Measurements from ENCODE around the gene F2.

Gene F2

DNA sequence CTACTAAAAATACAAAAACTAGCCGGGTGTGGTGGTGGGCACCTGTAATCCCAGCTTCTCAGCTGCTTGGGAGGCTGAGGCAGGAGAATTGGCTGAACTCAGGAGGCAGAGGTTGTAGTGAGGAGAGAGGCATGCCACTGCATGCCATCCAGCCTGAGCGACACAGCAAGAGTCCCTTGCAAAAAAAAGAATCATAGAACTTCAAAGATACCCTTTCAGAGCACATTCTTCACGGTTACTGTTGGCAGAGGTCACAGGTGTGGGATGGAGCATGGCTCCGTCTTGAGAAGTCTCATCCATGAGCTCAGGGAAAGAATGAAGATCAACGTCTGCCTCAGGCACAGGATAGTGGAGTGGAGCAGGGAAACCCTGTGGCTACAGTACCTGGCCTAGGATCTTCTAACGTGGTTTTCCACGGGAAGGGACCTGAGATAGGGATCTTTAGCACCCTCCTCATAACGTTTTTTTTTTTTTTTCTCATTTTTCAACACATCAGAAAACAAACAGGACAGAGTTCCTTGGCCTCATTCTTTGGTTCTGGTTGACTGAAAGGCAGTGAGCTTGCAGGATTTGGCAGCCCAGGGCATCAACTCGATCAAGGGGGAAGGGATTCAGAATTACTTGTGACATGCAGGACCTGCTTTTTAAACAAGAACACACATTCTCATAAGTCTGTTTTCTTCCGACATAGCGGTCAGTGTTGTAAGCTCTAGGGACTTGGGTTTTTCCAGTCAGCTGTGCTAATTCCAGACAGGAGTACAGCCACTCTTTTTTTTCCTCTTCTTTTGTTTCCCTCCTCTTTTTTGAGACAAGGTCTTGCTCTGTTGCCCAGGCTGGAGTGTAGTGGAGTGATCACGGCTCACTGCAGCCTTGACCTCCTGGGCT lies 22.8 kb downstream of the F2 start:
- Histone ChIP-seq H3K9me3 (ENCODE audit: control insufficient read depth, low read length) (no peaks in the 10 kb centered on the region), H3K4me3 (ENCODE audit: insufficient read depth, low read depth, low read length) (no peak overlapping the region), H3K27me3 (ENCODE audit: control insufficient read depth, insufficient read depth, low read length, poor library complexity, severe bottlenecking) (no peaks in the 10 kb centered on the region), H3K36me3 (ENCODE audit: control insufficient read depth, insufficient read depth, low read length) (peaks cover 50% of the 10 kb centered on the region), H3K27ac (ENCODE audit: insufficient read depth, low read depth, low read length, poor library complexity, severe bottlenecking) (no peak overlapping the region), H3K4me1 (ENCODE audit: control insufficient read depth, insufficient read depth, low read length) (no peaks in the 10 kb centered on the region)
- 86 to 87% methylated on average over 12 of the region's 12 CpGs for WGBS, 2 experiments

DNA sequence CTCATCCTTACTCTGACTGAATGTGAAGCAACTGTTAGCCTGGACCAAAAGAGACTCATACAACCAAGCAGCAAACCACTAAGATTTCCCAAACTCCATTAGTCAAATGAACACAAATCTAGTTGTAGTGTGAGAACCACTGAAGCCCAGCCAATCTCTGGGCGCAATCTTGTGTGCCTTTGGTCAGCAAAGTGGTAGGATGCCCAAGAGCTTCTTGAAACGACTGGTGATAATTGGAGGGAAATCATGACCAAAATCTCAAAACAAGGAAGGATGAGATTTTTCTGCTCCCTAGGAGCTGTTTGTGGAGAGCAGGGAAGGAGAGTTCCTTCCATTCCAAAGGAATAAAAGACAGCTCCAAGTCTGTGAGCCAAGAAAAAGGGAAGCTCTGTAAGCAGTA lies 24.0 kb downstream of the F2 start:
- H3K36me3 ChIP-seq (ENCODE audit: control insufficient read depth, insufficient read depth, low read length): peaks cover 62% of the 10 kb centered on the region
- WGBS, 2 experiments: 96% methylated on average over 2 of the region's 2 CpGs

DNA sequence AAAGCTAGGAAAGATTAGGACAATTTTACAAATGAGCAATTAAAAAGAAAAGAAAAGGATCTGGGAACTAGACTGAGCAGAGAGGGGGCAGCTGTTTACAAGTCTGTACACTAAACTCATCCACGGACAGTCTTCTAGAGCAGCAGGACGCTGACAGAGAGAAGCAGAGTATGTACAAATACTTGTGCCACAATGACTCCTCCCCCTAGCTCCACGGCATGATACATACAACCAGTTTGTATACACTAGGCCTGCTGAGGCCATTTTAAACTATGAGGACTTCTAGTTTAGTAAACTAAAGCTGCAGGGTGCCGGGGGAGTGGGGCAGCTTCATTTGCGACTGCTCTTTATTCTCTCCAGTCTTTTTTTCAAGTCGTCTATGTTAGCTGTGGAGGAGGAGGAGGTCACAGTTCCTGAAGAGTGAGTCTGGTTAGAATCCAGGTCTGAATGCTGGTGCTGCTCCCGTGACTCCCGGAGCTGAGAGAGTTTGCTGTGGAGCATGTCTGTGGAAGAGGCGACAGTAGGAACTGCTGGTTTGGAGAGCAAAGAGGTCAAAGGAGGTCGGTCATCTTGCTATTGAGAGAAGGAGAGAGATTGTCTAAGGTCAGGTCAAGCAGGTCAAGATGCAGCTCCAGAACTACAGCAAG lies 24.8 kb downstream of the F2 start:
- H3K4me3 ChIP-seq (ENCODE audit: insufficient read depth, low read depth, low read length): no peak overlapping the region
- 88 to 90% methylated on average over 10 of the region's 10 CpGs for WGBS, 2 experiments
- H3K9me3 ChIP-seq (ENCODE audit: control insufficient read depth, low read length): no peaks in the 10 kb centered on the region
- H3K36me3 ChIP-seq (ENCODE audit: control insufficient read depth, insufficient read depth, low read length): peaks cover 68% of the 10 kb centered on the region
- H3K27me3 ChIP-seq (ENCODE audit: control insufficient read depth, insufficient read depth, low read length, poor library complexity, severe bottlenecking): no peaks in the 10 kb centered on the region
- no peaks in the 10 kb centered on the region for H3K4me1 ChIP-seq (ENCODE audit: control insufficient read depth, insufficient read depth, low read length)
- no peak overlapping the region for H3K27ac ChIP-seq (ENCODE audit: insufficient read depth, low read depth, low read length, poor library complexity, severe bottlenecking)

More for the DNA sequence above, 24.0 kb downstream of the F2 start:
- no peak overlapping the region for H3K27ac ChIP-seq (ENCODE audit: insufficient read depth, low read depth, low read length, poor library complexity, severe bottlenecking)
- H3K27me3 ChIP-seq (ENCODE audit: control insufficient read depth, insufficient read depth, low read length, poor library complexity, severe bottlenecking): no peaks in the 10 kb centered on the region
- no peaks in the 10 kb centered on the region for H3K9me3 ChIP-seq (ENCODE audit: control insufficient read depth, low read length)
- H3K4me3 ChIP-seq (ENCODE audit: insufficient read depth, low read depth, low read length): no peak overlapping the region
- no peaks in the 10 kb centered on the region for H3K4me1 ChIP-seq (ENCODE audit: control insufficient read depth, insufficient read depth, low read length)

DNA sequence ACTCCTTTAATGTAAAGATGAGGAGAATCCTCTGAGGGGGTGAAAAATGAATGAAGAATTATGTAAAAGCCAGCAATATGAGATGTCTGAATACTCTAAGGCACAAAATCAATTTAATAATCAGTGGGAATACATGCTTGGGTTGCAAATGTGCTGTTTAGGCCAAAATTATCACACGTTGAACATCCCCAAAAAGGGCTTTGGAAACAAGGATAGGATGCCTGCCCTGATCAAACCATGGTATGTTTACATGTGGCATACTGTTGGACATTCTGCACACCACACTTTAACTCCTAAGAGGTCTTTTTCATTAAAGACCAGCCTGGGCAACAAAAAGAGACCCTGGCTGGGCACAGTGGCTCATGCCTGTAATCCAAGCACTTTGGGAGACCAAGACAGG lies 26.3 kb downstream of the F2 start:
- Histone ChIP-seq H3K4me3 (ENCODE audit: insufficient read depth, low read depth, low read length) (no peak overlapping the region), H3K27ac (ENCODE audit: insufficient read depth, low read depth, low read length, poor library complexity, severe bottlenecking) (no peak overlapping the region), H3K4me1 (ENCODE audit: control insufficient read depth, insufficient read depth, low read length) (no peaks in the 10 kb centered on the region), H3K27me3 (ENCODE audit: control insufficient read depth, insufficient read depth, low read length, poor library complexity, severe bottlenecking) (no peaks in the 10 kb centered on the region), H3K9me3 (ENCODE audit: control insufficient read depth, low read length) (no peaks in the 10 kb centered on the region), H3K36me3 (ENCODE audit: control insufficient read depth, insufficient read depth, low read length) (peaks cover 82% of the 10 kb centered on the region)
- 80 to 97% methylated on average over 1 of the region's 1 CpG for WGBS, 2 experiments

DNA sequence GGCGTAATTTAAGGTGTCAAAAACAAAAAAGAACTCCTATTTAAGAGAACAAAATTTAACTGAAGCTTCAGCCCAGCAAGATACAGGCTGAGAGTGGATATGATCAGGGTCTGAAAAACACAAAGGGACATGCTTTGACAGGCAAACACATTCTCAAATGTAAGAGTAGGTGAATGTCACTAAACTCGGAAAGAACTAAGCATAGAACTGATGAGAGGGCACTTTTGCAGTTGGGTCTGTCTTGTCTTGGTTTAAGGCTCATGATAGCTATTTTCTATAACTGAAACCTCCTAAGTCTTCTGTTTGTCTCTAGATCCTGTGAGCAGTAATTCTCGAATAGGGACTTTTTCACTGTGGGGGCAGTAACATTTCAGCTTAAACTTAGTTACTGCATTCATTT lies 27.0 kb downstream of the F2 start:
- no peaks in the 10 kb centered on the region for H3K9me3 ChIP-seq (ENCODE audit: control insufficient read depth, low read length)
- H3K4me1 ChIP-seq (ENCODE audit: control insufficient read depth, insufficient read depth, low read length): no peaks in the 10 kb centered on the region
- peaks cover 88% of the 10 kb centered on the region for H3K36me3 ChIP-seq (ENCODE audit: control insufficient read depth, insufficient read depth, low read length)
- H3K4me3 ChIP-seq (ENCODE audit: insufficient read depth, low read depth, low read length): no peak overlapping the region
- H3K27ac ChIP-seq (ENCODE audit: insufficient read depth, low read depth, low read length, poor library complexity, severe bottlenecking): no peak overlapping the region
- 97 to 99% methylated on average over 3 of the region's 3 CpGs for WGBS, 2 experiments
- no peaks in the 10 kb centered on the region for H3K27me3 ChIP-seq (ENCODE audit: control insufficient read depth, insufficient read depth, low read length, poor library complexity, severe bottlenecking)

DNA sequence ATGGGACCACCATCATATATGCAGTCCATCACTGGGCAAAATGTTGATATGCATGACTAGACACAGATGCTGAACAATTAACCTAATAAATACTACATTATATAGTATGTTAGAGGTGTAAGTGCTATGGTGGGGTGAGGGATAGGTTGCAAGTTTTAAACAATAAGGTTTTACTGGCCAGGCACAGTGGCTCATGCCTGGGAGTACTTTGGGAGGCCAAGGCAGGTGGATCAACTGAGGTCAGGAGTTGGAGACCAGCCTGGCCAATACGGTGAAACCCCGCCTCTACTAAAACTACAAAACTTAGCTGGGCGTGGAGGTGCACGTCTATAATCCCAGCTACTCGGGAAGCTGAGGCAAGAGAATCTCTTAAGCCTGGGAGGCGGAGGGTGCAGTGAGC lies 28.1 kb downstream of the F2 start:
- no peak overlapping the region for H3K27ac ChIP-seq (ENCODE audit: insufficient read depth, low read depth, low read length, poor library complexity, severe bottlenecking)
- no peaks in the 10 kb centered on the region for H3K27me3 ChIP-seq (ENCODE audit: control insufficient read depth, insufficient read depth, low read length, poor library complexity, severe bottlenecking)
- peaks cover 93% of the 10 kb centered on the region for H3K36me3 ChIP-seq (ENCODE audit: control insufficient read depth, insufficient read depth, low read length)
- H3K9me3 ChIP-seq (ENCODE audit: control insufficient read depth, low read length): no peaks in the 10 kb centered on the region
- no peaks in the 10 kb centered on the region for H3K4me1 ChIP-seq (ENCODE audit: control insufficient read depth, insufficient read depth, low read length)
- 93 to 97% methylated on average over 6 of the region's 6 CpGs for WGBS, 2 experiments
- no peak overlapping the region for H3K4me3 ChIP-seq (ENCODE audit: insufficient read depth, low read depth, low read length)

DNA sequence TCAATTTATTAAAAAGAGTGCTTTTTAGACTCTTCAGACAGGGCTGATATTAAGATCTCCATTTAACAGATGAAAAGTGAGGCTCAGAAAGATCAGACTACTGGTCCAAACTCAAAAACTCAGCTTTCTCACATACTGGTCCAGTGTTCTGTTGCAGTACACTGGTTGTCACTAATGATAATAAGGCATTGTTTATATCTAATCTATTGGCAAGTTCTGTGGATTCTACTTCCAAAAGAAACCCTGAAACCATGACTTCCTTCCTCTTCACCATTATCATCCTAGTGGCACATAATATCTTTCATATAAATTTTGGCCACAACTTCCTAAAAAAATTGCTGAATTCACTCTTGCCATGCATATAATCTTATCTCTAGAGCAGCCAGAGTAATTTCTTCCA lies 36.9 kb downstream of the F2 start:
- Histone ChIP-seq H3K9me3 (ENCODE audit: control insufficient read depth, low read length) (no peaks in the 10 kb centered on the region), H3K4me3 (ENCODE audit: insufficient read depth, low read depth, low read length) (no peak overlapping the region), H3K4me1 (ENCODE audit: control insufficient read depth, insufficient read depth, low read length) (no peaks in the 10 kb centered on the region), H3K36me3 (ENCODE audit: control insufficient read depth, insufficient read depth, low read length) (peaks cover 77% of the 10 kb centered on the region), H3K27me3 (ENCODE audit: control insufficient read depth, insufficient read depth, low read length, poor library complexity, severe bottlenecking) (no peaks in the 10 kb centered on the region), H3K27ac (ENCODE audit: insufficient read depth, low read depth, low read length, poor library complexity, severe bottlenecking) (no peak overlapping the region)

DNA sequence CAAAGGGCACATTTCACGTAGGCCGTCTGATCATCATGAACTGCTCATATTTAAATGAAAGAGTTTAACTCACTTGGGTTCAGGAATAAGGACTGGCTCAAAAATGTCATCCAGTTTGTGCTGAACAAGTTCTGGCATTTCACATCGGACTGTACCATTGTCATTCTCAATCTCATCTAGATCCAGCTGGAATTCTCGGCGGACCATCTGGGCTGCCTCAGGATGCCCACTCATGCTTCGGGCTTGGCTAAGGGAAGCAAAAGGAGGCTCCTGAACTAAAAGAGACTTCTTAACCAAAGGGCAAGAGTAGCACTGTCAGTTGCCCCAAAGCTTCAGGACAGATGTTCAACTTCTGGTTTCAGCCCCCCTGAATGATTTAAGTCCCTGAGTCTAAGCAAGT lies 40.2 kb downstream of the F2 start:
- H3K27ac ChIP-seq (ENCODE audit: insufficient read depth, low read depth, low read length, poor library complexity, severe bottlenecking): no peak overlapping the region
- H3K9me3 ChIP-seq (ENCODE audit: control insufficient read depth, low read length): no peaks in the 10 kb centered on the region
- H3K4me3 ChIP-seq (ENCODE audit: insufficient read depth, low read depth, low read length): no peak overlapping the region
- H3K36me3 ChIP-seq (ENCODE audit: control insufficient read depth, insufficient read depth, low read length): peaks cover 80% of the 10 kb centered on the region
- H3K4me1 ChIP-seq (ENCODE audit: control insufficient read depth, insufficient read depth, low read length): no peaks in the 10 kb centered on the region
- 94 to 95% methylated on average over 6 of the region's 6 CpGs for WGBS, 2 experiments
- H3K27me3 ChIP-seq (ENCODE audit: control insufficient read depth, insufficient read depth, low read length, poor library complexity, severe bottlenecking): no peaks in the 10 kb centered on the region

DNA sequence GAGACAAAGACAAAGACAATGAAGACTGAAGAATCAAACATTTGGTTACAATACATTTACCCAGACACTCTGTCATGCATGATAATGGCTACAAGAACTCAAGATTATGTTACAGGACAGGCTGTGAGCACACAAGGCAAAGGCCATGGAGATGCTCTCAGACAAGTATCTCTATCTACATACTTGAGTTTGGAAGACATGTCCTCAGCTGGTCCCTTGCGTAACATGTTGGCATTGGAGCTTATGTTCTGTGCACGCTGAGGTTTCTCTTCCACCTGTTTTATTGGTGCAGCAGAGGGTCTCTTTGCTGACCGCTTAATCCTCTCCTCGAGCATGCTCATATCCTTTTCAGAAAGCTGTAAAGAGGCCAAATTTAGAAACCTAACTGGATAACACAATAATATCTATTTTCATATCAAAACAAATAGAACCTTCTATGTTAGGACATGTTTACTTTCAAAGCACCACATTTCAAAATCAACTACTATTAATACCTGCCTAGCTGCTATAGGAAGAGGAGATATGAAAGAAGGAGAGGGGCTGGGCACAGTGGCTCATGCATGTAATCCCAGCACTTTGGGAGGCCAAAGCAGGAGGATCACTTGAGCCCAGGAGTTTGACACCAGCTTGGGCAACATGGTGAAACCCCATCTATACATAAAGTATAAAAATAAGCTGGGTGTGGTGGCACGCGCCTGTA lies 41.6 kb downstream of the F2 start:
- Histone ChIP-seq H3K9me3 (ENCODE audit: control insufficient read depth, low read length) (no peaks in the 10 kb centered on the region), H3K4me1 (ENCODE audit: control insufficient read depth, insufficient read depth, low read length) (no peaks in the 10 kb centered on the region), H3K27ac (ENCODE audit: insufficient read depth, low read depth, low read length, poor library complexity, severe bottlenecking) (no peak overlapping the region), H3K4me3 (ENCODE audit: insufficient read depth, low read depth, low read length) (no peak overlapping the region), H3K27me3 (ENCODE audit: control insufficient read depth, insufficient read depth, low read length, poor library complexity, severe bottlenecking) (no peaks in the 10 kb centered on the region), H3K36me3 (ENCODE audit: control insufficient read depth, insufficient read depth, low read length) (peaks cover 81% of the 10 kb centered on the region)
- WGBS, 2 experiments: 94 to 96% methylated on average over 6 of the region's 6 CpGs

DNA sequence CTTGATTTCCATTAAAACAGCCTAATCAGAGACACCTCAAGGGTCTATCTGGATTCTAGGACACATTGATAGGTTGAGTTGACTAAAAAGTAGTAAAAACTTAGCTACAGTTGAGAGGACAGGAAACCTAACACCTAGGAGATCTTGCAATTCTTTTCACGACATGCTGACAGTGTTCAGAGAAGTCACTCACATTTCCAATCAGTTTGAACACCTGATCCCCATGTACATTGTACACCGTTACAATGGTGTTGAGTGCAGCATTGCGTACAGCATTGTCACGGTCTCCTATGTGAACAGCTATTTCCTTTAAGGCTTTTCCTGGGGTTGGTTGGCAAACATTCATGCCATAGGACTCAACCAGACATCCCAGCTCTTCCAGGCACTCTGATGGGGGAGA lies 42.8 kb downstream of the F2 start:
- Histone ChIP-seq H3K9me3 (ENCODE audit: control insufficient read depth, low read length) (no peaks in the 10 kb centered on the region), H3K4me3 (ENCODE audit: insufficient read depth, low read depth, low read length) (no peak overlapping the region), H3K27ac (ENCODE audit: insufficient read depth, low read depth, low read length, poor library complexity, severe bottlenecking) (no peak overlapping the region), H3K4me1 (ENCODE audit: control insufficient read depth, insufficient read depth, low read length) (no peaks in the 10 kb centered on the region), H3K27me3 (ENCODE audit: control insufficient read depth, insufficient read depth, low read length, poor library complexity, severe bottlenecking) (no peaks in the 10 kb centered on the region), H3K36me3 (ENCODE audit: control insufficient read depth, insufficient read depth, low read length) (peaks cover 71% of the 10 kb centered on the region)
- WGBS, 2 experiments: 95 to 98% methylated on average over 4 of the region's 4 CpGs

Data from ectodermal cell (in vitro differentiated cells).